SIG-M5 treated with dmso at 0.1 percent for 504 hours (cell line): Measurements from ENCODE around the gene COL1A1.

Experiments used
- DNase-seq: peaks from one replicate; lab custom pipeline; 2025; ENCODE audit not compliant: unreplicated experiment; lab: John Stamatoyannopoulos, UW

The COL1A1 gene

DNA sequence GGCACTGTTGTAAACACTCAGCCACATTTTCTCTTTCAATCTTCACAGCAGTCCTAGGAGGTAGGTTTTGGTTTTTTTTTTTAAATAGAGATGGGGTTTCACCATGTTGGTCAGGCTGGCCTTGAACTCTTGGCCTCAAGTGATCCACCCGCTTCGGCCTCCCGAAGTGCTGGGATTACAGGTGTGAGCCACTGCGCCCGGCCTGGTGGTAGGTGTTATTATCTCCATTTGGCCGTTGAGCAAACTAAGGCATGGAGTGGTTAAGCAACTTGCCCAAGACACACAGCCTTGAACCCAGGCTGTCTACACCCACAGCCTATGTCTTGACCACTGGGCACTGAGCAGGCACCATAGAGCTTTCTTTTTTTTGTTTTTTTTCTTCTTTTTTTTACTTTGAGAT lies 27.0 kb downstream of the COL1A1 start:
- DNase-seq: no peak

DNA sequence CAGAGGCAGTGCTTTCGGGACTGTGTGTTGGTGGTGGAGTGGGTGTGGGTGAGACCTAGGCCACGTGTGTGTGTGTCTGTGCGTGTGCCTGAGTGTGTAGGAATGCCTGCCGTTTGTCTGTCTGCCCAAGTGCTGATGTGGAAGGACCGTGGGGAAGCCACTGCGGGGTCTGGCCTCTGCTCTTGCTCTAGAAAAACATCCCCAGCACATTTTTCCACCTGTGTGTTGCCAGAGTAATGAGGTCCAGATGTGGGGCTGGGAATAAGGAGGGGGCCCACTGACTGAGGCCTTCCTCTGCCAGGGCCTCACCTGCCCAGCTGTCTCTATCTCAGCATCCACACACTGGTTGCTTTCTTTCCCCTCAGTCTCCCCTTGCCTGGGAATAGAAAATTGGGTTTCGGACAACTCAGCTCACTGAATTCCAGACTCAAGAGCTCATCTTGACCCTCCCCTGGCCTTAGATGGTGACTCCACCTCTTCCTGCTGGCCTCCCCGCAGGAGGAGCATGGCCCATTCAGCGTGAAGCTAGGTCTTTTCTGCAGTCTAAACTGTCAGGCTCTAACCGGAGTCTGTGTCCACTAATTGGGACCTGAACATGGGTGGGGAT lies 28.0 kb downstream of the COL1A1 start:
- DNase-seq: no peak

DNA sequence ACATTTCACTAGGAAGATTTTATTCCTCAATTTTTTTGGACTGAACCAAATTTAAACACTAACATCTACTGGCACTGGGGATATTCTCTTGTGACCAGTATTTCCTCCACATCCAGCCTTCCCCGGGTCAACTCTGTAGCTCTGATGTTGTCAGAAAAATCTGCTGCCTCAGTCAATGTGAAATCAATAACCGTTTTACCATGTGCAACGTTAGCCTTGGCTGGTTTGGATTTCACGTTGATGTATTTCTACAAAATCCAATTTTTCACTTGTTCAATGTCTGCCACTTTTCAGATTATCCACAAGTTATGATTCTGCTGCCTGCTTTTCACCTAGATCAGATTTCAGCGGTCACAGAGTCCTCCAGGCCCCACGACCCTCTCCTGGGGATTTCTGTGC lies 28.5 kb downstream of the COL1A1 start:
- DNase-seq: no peak

DNA sequence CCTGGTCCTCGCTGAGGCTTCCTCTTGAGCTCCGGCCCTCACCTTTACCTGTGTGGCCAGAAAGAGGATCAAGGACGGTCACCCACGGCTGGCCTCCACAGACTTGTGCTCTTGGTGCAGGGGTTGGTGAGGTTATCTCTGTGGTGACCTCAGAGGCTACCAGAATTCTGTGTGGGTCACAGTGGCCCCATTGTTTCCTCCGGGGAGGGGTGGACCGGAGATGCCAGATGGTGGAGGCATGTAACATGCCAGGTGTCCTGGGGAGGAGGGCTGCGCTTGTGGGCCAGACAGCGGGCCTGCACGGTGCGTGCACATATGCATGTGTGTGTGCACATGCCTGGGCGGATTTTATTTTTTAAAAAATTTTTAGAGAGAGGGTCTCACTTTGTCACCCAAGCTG lies 29.3 kb downstream of the COL1A1 start:
- no peak for DNase-seq

DNA sequence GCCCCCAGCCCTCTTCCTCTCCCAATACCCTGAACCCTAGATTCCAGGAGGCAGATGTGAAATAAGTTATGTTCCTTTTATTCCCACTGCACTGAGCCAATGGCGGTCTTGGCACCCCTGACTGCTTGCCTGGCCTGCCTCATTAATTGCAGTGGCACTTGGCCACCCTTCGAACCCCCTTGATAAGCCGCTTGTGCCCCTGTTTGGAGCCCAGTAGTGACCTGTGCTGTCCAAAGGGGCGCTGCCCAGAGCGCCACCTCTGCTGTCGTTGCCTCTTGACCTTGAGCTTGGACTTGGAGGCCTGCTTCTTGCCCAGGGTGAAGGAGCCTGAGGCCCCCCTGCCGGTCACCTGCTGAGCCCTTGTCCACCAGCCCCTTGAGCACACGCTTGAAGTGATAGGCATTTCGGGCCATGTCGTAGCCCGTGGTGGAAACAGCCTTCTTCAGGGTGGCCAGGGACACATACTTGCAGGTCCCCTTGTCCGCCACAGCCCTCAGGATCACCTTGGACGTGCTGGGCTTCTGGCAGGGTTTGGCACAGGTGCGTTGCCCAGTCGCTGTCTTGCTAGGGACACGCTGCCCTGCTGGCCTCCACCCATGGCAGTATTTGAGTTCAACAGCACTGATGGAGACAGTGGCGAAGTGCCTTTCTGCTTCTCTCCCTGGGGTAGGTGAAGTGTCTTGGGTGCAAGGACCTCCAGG lies 29.9 kb downstream of the COL1A1 start:
- DNase-seq: no peak

DNA sequence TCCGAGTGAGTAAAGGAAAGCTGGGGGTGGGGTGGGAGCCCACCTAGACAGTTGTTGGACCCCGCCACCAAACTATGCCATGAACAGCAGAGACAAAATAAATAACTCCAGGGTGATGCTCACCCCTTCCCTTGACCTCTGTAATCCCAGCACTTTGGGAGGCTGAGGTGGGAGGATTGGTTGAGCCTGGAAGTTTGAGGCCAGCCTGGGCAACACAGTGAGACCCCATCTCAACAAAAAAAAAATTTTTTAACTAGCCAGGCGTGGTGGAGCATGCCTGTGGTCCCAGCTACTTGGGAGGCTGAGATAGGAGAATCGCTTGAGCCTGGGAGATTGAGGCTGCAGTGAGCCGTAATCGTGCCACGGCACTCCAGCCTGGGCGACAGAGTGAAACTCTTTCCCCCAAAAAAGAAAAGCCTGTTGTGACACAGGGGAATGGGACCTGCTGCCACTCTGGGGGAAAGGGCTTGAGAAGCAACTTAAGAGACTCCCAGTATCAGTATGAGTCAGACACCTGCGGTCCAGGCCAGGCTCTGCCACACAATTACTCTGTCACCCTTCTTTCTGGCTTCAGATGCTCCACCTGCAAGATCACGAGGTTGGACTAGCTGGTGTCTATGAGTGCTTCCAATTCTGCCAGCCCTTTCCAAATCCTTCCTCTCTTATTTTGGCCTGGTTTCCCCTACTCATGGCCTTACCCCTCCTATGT lies 30.6 kb downstream of the COL1A1 start:
- DNase-seq: no peak

- DNase-seq: no peak
Measured at GRCh38 chr17:50169881-50170459, 31.5 kb downstream of the COL1A1 start.

DNA sequence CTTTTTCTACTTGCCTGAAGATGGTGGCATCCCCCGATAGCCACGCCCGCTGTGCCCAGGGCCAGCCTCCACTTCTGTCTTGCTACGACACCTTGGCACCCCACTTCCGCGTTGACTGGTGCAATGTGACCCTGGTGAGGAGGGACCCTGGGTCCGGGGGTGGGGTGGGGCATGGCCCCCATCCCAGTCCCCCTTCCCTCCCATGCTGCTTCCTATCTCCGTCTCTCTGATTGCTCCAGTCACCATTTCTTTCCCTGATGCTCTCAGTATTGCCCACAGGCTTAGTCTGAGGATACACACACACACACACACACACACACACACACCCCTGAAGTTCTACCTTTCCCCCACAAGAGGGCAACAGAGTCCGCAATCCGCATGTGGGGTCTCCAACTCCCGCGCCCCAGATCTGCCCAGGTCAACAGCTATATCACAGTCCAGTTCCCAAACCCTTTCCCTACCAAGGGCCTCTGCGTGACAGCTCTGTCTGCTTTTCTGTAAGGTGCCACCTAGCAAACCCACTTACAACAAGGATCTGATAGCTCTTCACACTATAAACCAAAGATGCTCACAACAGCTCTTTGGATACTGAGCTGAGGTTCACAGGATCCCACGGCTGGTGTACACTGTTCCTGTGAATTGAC lies 32.2 kb downstream of the COL1A1 start:
- peak; percentile 78 for DNase-seq

- no peak for DNase-seq
Measured at GRCh38 chr17:50168319-50168718, 33.1 kb downstream of the COL1A1 start.

GRCh38 chr17:50167371-50167770 lies 34.1 kb downstream of the COL1A1 start:
- DNase-seq: no peak

DNA sequence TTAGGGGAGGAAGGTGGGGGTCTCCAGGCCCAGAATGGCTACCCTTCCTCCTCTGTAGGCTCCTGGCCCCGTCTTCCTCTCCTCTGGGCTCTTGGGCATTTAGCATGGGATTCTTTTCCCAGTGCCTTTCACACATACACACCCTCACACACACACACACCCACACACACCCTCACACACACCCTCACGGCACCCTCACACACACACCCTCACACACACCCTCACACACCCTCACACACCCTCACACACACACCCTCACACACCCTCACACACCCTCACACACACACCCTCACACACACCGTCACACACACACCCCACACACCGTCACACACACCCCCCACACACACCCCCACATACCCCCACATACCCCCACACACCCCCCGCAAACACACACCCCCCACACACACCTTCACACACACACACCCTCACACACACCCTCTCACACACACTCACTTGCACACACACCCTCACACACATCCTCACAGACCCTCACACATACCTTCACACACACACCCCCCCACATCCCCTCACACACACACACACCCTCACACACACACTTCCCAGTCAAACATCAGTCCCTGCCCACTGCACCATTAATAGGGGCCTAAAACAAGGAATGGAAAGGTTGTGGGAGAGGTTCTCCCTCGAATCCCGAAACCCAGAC lies 34.8 kb downstream of the COL1A1 start:
- DNase-seq: no peak

- no peak for DNase-seq
Measured at GRCh38 chr17:50165867-50166517, 35.4 kb downstream of the COL1A1 start, which contains the start of gene SGCA. Gene SGCA (plus strand): TSS chr17:50166005. CDS start chr17:50166041, 36 bp downstream.

GRCh38 chr17:50165466-50165865 lies 36.0 kb downstream of the COL1A1 start:
- DNase-seq: no peak

DNA sequence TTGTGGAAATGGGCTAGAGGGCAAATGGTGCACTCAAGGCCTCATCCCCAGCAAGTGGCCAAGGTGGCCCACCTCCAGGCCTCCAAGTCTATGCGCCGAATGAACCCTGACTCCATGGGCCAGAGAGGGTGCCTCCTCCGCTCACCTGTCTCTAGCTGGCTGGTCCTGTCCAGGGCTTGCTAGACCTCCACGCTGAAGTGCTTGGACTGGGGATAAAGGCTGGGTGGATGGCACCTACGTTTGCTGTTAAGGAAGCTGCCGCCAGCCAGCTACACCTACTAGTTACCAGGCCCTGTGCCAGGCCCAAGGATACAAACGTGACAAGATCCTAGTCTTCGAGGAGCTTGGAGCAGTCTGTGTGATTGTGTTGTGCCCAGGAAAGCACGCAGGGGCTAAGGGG lies 36.4 kb downstream of the COL1A1 start:
- DNase-seq: no peak

GRCh38 chr17:50164697-50164988 lies 36.8 kb downstream of the COL1A1 start:
- DNase-seq: no peak

DNA sequence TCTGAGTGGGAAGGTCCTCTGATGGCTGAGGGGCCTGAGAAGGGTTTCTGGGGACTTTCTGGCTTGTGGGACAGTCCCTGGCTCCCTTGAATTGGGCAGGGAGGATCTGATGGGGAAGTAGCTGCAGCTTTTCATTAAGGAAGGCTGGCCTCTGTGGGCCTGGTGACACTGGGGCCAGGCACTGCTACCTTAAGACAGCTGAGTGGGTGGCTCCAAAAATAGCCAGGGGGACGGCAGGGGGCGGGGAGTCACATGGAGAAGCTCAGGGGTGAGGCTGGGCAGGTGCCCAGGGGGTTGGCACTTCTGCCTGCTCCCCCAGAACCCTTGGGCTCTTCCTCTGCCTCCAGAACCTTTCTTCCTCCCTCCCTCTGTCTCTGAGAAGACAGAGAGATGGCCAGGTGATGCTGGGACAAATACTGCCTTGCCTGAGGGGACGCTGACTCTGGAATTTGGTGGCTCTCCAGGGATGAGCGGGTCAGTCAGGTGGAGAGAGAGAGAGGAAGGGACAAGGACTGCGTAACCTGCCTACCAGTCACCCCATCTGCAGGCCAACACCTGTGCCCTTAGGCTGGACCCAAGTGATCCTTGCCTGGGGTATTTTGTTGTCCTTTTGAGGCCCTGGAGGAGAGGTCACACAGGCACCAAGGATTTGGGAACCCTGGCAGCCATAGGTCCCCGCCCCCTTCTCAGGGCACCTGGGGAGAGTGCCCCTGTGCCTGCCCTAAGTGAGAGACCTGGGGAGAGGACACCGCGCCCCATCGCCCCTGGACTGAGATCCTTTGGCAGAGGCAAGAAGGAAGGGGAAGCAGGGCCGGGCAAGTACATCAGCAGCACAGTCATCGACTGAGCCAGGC lies 37.4 kb downstream of the COL1A1 start:
- DNase-seq: no peak

- DNase-seq: no peak
Measured at GRCh38 chr17:50162466-50163254, 38.8 kb downstream of the COL1A1 start.

- DNase-seq: no peak
Measured at GRCh38 chr17:50161911-50162288, 39.5 kb downstream of the COL1A1 start.
